ENCODE results near the gene CRTC1. TPM values are rescaled to one million over a fixed set of nuclear protein-coding genes. Genes with fewer than 3 reads are reported as not detected.

Gene CRTC1
- total RNA-seq, 1 experiment from 2014 or later, result 1.6 TPM

Other genes with a start within 250 kb of the CRTC1 start
- 118 and 155 TPM in 2 replicates for gene ISYNA1, start 245.5 kb upstream of the CRTC1 start, total RNA-seq (2014; rRNA removed; shearing (Covaris generic); ENCODE audit: low replicate concordance)
- 8.4 and 26.0 TPM in 2 replicates for gene ELL, start 161.6 kb upstream of the CRTC1 start, total RNA-seq (2014; rRNA removed; shearing (Covaris generic); ENCODE audit: low replicate concordance)
- gene FKBP8, start 140.1 kb upstream of the CRTC1 start, total RNA-seq (2014; rRNA removed; shearing (Covaris generic); ENCODE audit: low replicate concordance), result 418 and 487 TPM in 2 replicates
- gene KXD1, start 125.8 kb upstream of the CRTC1 start, total RNA-seq (2014; rRNA removed; shearing (Covaris generic); ENCODE audit: low replicate concordance), result 99.2 and 181 TPM in 2 replicates
- gene UBA52, start 111.8 kb upstream of the CRTC1 start, total RNA-seq (2014; rRNA removed; shearing (Covaris generic); ENCODE audit: low replicate concordance), result 628 and 713 TPM in 2 replicates
- 189 and 207 TPM in 2 replicates for gene REX1BD, start 94.9 kb upstream of the CRTC1 start, total RNA-seq (2014; rRNA removed; shearing (Covaris generic); ENCODE audit: low replicate concordance)
- 9.8 and 51.0 TPM in 2 replicates for gene CRLF1, start 76.9 kb upstream of the CRTC1 start, total RNA-seq (2014; rRNA removed; shearing (Covaris generic); ENCODE audit: low replicate concordance)
- gene TMEM59L, start 70.8 kb upstream of the CRTC1 start, total RNA-seq (2014; rRNA removed; shearing (Covaris generic); ENCODE audit: low replicate concordance), result 0.14 and 0.90 TPM in 2 replicates
- 4.1 and 11.2 TPM in 2 replicates for gene KLHL26, start 46.7 kb upstream of the CRTC1 start, total RNA-seq (2014; rRNA removed; shearing (Covaris generic); ENCODE audit: low replicate concordance)
- gene COMP, start 107.6 kb downstream of the CRTC1 start, total RNA-seq (2014; rRNA removed; shearing (Covaris generic); ENCODE audit: low replicate concordance), result not detected in 2 replicates
- 70.9 and 71.8 TPM in 2 replicates for gene UPF1, start 148.3 kb downstream of the CRTC1 start, total RNA-seq (2014; rRNA removed; shearing (Covaris generic); ENCODE audit: low replicate concordance)
- 7.7 and 13.1 TPM in 2 replicates for gene CERS1, start 212.5 kb downstream of the CRTC1 start, total RNA-seq (2014; rRNA removed; shearing (Covaris generic); ENCODE audit: low replicate concordance)
- gene COPE, start 235.7 kb downstream of the CRTC1 start, total RNA-seq (2014; rRNA removed; shearing (Covaris generic); ENCODE audit: low replicate concordance), result 596 and 615 TPM in 2 replicates
- gene DDX49, start 236.0 kb downstream of the CRTC1 start, total RNA-seq (2014; rRNA removed; shearing (Covaris generic); ENCODE audit: low replicate concordance), result 91.7 and 101 TPM in 2 replicates

Measured in Caki2 (cell line).